Right lobe of liver (tissue), 4 donors: ENCODE measurements around the gene SPAG17.

ENCODE experiments used
- POLR2A ChIP-seq: fragments of 450-650 bp; IDR thresholded peaks from one replicate; pipeline ENCODE4 v1.6.1; 2017; ENCODE audit warnings: antibody characterized with exemption, mild to moderate bottlenecking
- TF ChIP-seq, protein P1 (sequence below), 4 donors: fragments of 200-600 bp in 3 of 4; fragments of 450-650 bp in 1 of 4; IDR thresholded peaks; one replicate each; pipeline versions ENCODE4 v1.5.1 to v1.8.0; 2016 to 2022; ENCODE audit warnings: antibody characterized with exemption in 4 of 4, mild to moderate bottlenecking in 2 of 4
- donor health status: DM: no; HTN: no; CAD: no.
- donor health status: DM: no; HTN: no; CAD: no.
- donor health status: DM: no; HTN: yes; CAD: no.

- TF ChIP-seq, protein P1, sequence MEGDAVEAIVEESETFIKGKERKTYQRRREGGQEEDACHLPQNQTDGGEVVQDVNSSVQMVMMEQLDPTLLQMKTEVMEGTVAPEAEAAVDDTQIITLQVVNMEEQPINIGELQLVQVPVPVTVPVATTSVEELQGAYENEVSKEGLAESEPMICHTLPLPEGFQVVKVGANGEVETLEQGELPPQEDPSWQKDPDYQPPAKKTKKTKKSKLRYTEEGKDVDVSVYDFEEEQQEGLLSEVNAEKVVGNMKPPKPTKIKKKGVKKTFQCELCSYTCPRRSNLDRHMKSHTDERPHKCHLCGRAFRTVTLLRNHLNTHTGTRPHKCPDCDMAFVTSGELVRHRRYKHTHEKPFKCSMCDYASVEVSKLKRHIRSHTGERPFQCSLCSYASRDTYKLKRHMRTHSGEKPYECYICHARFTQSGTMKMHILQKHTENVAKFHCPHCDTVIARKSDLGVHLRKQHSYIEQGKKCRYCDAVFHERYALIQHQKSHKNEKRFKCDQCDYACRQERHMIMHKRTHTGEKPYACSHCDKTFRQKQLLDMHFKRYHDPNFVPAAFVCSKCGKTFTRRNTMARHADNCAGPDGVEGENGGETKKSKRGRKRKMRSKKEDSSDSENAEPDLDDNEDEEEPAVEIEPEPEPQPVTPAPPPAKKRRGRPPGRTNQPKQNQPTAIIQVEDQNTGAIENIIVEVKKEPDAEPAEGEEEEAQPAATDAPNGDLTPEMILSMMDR (IDR thresholded peaks at IDR 0.05), result no peak
- TF ChIP-seq POLR2A, result no peak
These were observed 100.6 kb downstream of the SPAG17 start for GRCh38 chr1:118084400-118084799.
